Transverse colon (tissue), 4 donors: ENCODE data around the gene MAB21L3. TPM values are rescaled to one million over a fixed set of nuclear protein-coding genes. Genes with fewer than 3 reads are reported as not detected.

Experiments
- DNase-seq: peaks from one replicate; pipeline ENCODE4 v3.0.0-alpha.2; 2019
- H3K27ac ChIP-seq, 4 donors: fragments of 200-600 bp; sonication (generic); 2 replicates each; pipeline ENCODE4 v1.5.1; 2016 to 2018; ENCODE audit warnings: inconsistent platforms in 4 of 4
- H3K27me3 ChIP-seq: fragments of 200-600 bp; sonication (generic); 2 replicates; pipeline ENCODE4 v1.5.1; 2017; ENCODE audit warnings: inconsistent platforms
- H3K36me3 ChIP-seq, 4 donors: fragments of 200-600 bp; sonication (generic); 2 replicates each; pipeline ENCODE4 v1.5.1; 2017 to 2019; ENCODE audit warnings: inconsistent platforms in 4 of 4
- H3K4me1 ChIP-seq, 4 donors: fragments of 200-600 bp; sonication (generic); 2 replicates each; pipeline ENCODE4 v1.5.1; 2017 to 2020; ENCODE audit warnings: inconsistent platforms in 4 of 4
- H3K4me3 ChIP-seq, 4 donors: fragments of 200-600 bp; sonication (generic); 1 replicate in 1 of 4; 2 replicates in 3 of 4; pipeline versions ENCODE4 v1.5.1 to v1.6.1; 2017 to 2019; ENCODE audit warnings: inconsistent platforms in 4 of 4
- H3K9me3 ChIP-seq, 2 donors: fragments of 200-600 bp; sonication (generic); 2 replicates each; pipeline ENCODE4 v1.5.1; 2017 to 2019; ENCODE audit warnings: inconsistent platforms in 2 of 2
- CTCF ChIP-seq, 5 experiments: fragments of 200-600 bp in 3 of 5; fragments of 450-650 bp in 2 of 5; sonication (generic) in 3 of 5; IDR thresholded peaks; 1 replicate in 2 of 5; 2 replicates in 3 of 5; pipeline ENCODE4 v1.5.1; 2016 to 2017; ENCODE audit warnings: antibody characterized with exemption in 5 of 5, inconsistent platforms in 3 of 5, mild to moderate bottlenecking in 2 of 5, moderate library complexity in 1 of 5
- EP300 ChIP-seq: sonication (generic); formaldehyde crosslinking; IDR thresholded peaks from one replicate; pipeline ENCODE4 v1.6.1; 2017; ENCODE audit warnings: antibody characterized with exemption, low read depth
- POLR2A ChIP-seq: fragments of 450-650 bp; IDR thresholded peaks from one replicate; pipeline ENCODE4 v1.6.1; 2016; ENCODE audit warnings: antibody characterized with exemption, mild to moderate bottlenecking, moderate library complexity
- POLR2AphosphoS5 ChIP-seq, 3 donors: sonication (generic); formaldehyde crosslinking; IDR thresholded peaks; one replicate each; pipeline ENCODE4 v1.6.1; 2016; ENCODE audit warnings: antibody characterized with exemption in 3 of 3
- WGBS, 2 donors: methylation state at CpG; one replicate each; pipeline ENCODE4 v1.1.5; 2018; ENCODE audit warnings: low coverage in 1 of 2; 5-methylcytosine and 5-hydroxymethylcytosine counted together
- in situ Hi-C, 4 donors: fragments of 200-750 bp; cut with MboI; loops; one replicate each; pipeline versions ENCODE4 v1.15.0 to v1.15.1; 2017; ENCODE audit warnings: low sequenced_read_pairs in 3 of 4, low pct_ligation_motif_present in 1 of 4, low pct_unique_long_range_greater_than_20kb in 1 of 4
- intact Hi-C: fragments of 100-400 bp; cut with DNase I; formaldehyde crosslinking; loops from one replicate; pipeline ENCODE4 v1.15.1; 2023; ENCODE audit warnings: low total_unique reads
- total RNA-seq, 4 donors: library from RNA; depleted of rRNA; stranded (reverse); fragments of >200 nt; gene quantifications; one replicate each; pipeline ENCODE4 v1.1.0, GENCODE V29; 2016

Gene MAB21L3
- total RNA-seq, 4 donors from 2014 or later = 0.20 to 9.4 (median 4.8) TPM

GRCh38 chr1:116147972-116148371 lies 36.8 kb downstream of the MAB21L3 start:
- Histone ChIP-seq H3K9me3 (peaks cover 0 to 4% of the 10 kb centered on the region in 2 donors), H3K4me3 (no peak overlapping the region), H3K4me1 (peaks cover 3 to 23% (median 13%) of the 10 kb centered on the region in 4 donors), H3K36me3 (no peaks in the 10 kb centered on the region), H3K27ac (no peak overlapping the region), H3K27me3 (peaks cover 7% of the 10 kb centered on the region)
- intact Hi-C loops (no loop called here), in situ Hi-C loops (loop anchor here in 2 of 4 donors (10.0 to 25.0 kb wide), 2 partner anchors 337 to 339 kb away; no protein-coding TSS in a partner anchor)
- WGBS, 2 donors = 67 to 87% methylated on average over 3 to 4 of the region's 4 CpGs
- DNase-seq = no peak
- no peak for TF ChIP-seq EP300
- TF ChIP-seq CTCF (IDR thresholded peaks at IDR 0.05) = no peak

GRCh38 chr1:116148967-116149366 lies 37.8 kb downstream of the MAB21L3 start:
- no peak for TF ChIP-seq CTCF (IDR thresholded peaks at IDR 0.05)
- Histone ChIP-seq H3K9me3 (peaks cover 0 to 3% of the 10 kb centered on the region in 2 donors), H3K4me1 (peaks cover 3 to 32% (median 22%) of the 10 kb centered on the region in 4 donors), H3K27me3 (peaks cover 1% of the 10 kb centered on the region), H3K27ac (no peak overlapping the region), H3K36me3 (no peaks in the 10 kb centered on the region), H3K4me3 (no peak overlapping the region)
- WGBS, 2 donors = 63 to 89% methylated on average over 3 of the region's 3 CpGs
- in situ Hi-C loops = loop anchor here in 2 of 4 donors (10.0 to 25.0 kb wide), 2 partner anchors 336 to 338 kb away; no protein-coding TSS in a partner anchor
- DNase-seq = no peak
- intact Hi-C loops = no loop called here

GRCh38 chr1:116150368-116150767 lies 39.2 kb downstream of the MAB21L3 start:
- intact Hi-C loops = loop anchor here (5.0 kb wide), 1 partner anchor 337 kb away; no protein-coding TSS in a partner anchor
- 95 to 100% methylated on average over 2 to 4 of the region's 4 CpGs for WGBS, 2 donors
- in situ Hi-C loops = loop anchor here in 2 of 4 donors (10.0 to 25.0 kb wide), 2 partner anchors 212 to 334 kb away; partner anchors contain the start of gene ATP1A1 (in 2 of the 2)

More at GRCh38 chr1:116150368-116150767, 39.2 kb downstream of the MAB21L3 start:
- H3K4me1 ChIP-seq = peaks cover 3 to 37% (median 24%) of the 10 kb centered on the region in 4 donors
- H3K4me3 ChIP-seq = no peak overlapping the region
- no peaks in the 10 kb centered on the region for H3K27me3 ChIP-seq
- no peak for TF ChIP-seq POLR2A
- TF ChIP-seq POLR2AphosphoS5 (IDR thresholded peaks at IDR 0.05) = no peak
- no peak for TF ChIP-seq EP300
- no peak for TF ChIP-seq CTCF (IDR thresholded peaks at IDR 0.05)
- H3K9me3 ChIP-seq = no peaks in the 10 kb centered on the region
- no peaks in the 10 kb centered on the region for H3K36me3 ChIP-seq
- DNase-seq = no peak
- no peak overlapping the region for H3K27ac ChIP-seq
